H1 (cell line): ENCODE results near the gene AP2A2. TPM values are rescaled to one million over a fixed set of nuclear protein-coding genes. Genes with fewer than 3 reads are reported as not detected.

Experiments
- CTCF ChIA-PET: fragments of 300-600 bp; sonication (Branson Sonifier 250); formaldehyde crosslinking; loops from one replicate; lab custom pipeline; 2021; ENCODE audit not compliant: partially characterized antibody; lab: Charles Lee
- POLR2A ChIA-PET: fragments of 300-600 bp; sonication (Branson Sonifier 250); formaldehyde crosslinking; loops from one replicate; lab custom pipeline; 2021; ENCODE audit warnings: inconsistent platforms; ENCODE audit not compliant: partially characterized antibody; lab: Charles Lee
- DNase-seq, 2 experiments: peaks; one replicate each; pipeline versions ENCODE4 v3.0.0 to v3.0.0-alpha.2; 2010 to 2022; ENCODE audit warnings: low spot score in 2 of 2, low read depth in 1 of 2, mixed read lengths in 1 of 2
- FAIRE-seq: peaks from 2 replicates; lab custom pipeline; 2011; peaks lifted over from hg19 to GRCh38; lab: Jason Lieb, UNC
- H2AFZ ChIP-seq: 2 replicates; pipeline ENCODE4 v1.8.1; 2012; ENCODE audit warnings: low read length, inconsistent platforms
- H2AK5ac ChIP-seq: 2 replicates; pipeline ENCODE4 v1.6.1; 2013; ENCODE audit warnings: low read depth, low read length
- H2BK120ac ChIP-seq: replicated peaks from 2 replicates; pipeline ENCODE3; 2013; ENCODE audit warnings: low read depth, low read length, inconsistent platforms
- H2BK12ac ChIP-seq: 2 replicates; pipeline ENCODE4 v1.6.1; 2013; ENCODE audit warnings: low read depth, low read length
- H2BK15ac ChIP-seq: 2 replicates; pipeline ENCODE4 v1.6.1; 2013; ENCODE audit warnings: low read length
- H2BK20ac ChIP-seq: 2 replicates; pipeline ENCODE4 v1.6.1; 2013; ENCODE audit warnings: low read length
- H2BK5ac ChIP-seq: 2 replicates; pipeline ENCODE4 v1.6.1; 2013; ENCODE audit warnings: low read depth, low read length
- H3K14ac ChIP-seq: 2 replicates; pipeline ENCODE4 v1.6.1; 2013; ENCODE audit warnings: inconsistent platforms; ENCODE audit not compliant: insufficient read length
- H3K18ac ChIP-seq: 2 replicates; pipeline ENCODE4 v1.6.1; 2013; ENCODE audit warnings: low read length; ENCODE audit errors: extremely low read depth
- H3K23ac ChIP-seq: 2 replicates; pipeline ENCODE4 v1.6.1; 2013; ENCODE audit warnings: inconsistent platforms; ENCODE audit not compliant: insufficient read length
- H3K23me2 ChIP-seq: 2 replicates; pipeline ENCODE4 v1.6.1; 2013; ENCODE audit warnings: low read depth, low read length
- H3K27ac ChIP-seq: 2 replicates; pipeline ENCODE4 v1.6.1; 2011; ENCODE audit warnings: low read depth, low read length, inconsistent platforms
- H3K27me3 ChIP-seq, 4 experiments: replicated peaks in 1 of 4; 1 replicate in 1 of 4; 2 replicates in 3 of 4; pipeline versions ENCODE4 v1.6.1 to v1.8.1; 2011 to 2013; ENCODE audit warnings: low read length in 3 of 4, mild to moderate bottlenecking in 3 of 4, inconsistent platforms in 2 of 4, mixed read lengths in 2 of 4, moderate library complexity in 1 of 4; ENCODE audit not compliant: control insufficient read depth in 3 of 4, insufficient read depth in 3 of 4; ENCODE audit errors: extremely low read depth in 1 of 4
- H3K36me3 ChIP-seq, 4 experiments: 2 replicates each; pipeline versions ENCODE4 v1.6.1 to v1.8.1; 2011 to 2013; ENCODE audit warnings: mild to moderate bottlenecking in 4 of 4, low read length in 3 of 4, moderate library complexity in 2 of 4, control low read depth in 1 of 4, inconsistent platforms in 1 of 4; ENCODE audit not compliant: insufficient read depth in 4 of 4, control insufficient read depth in 2 of 4
- H3K4ac ChIP-seq: replicated peaks from 2 replicates; pipeline ENCODE3; 2013; ENCODE audit warnings: low read length, low read depth, mixed read lengths, inconsistent platforms; ENCODE audit not compliant: insufficient read length
- H3K4me1 ChIP-seq, 4 experiments: replicated peaks in 1 of 4; 1 replicate in 1 of 4; 2 replicates in 3 of 4; pipeline versions ENCODE4 v1.6.1 to v1.8.1; 2011 to 2013; ENCODE audit warnings: low read length in 3 of 4, inconsistent platforms in 2 of 4, mixed read lengths in 1 of 4; ENCODE audit not compliant: insufficient read depth in 4 of 4, control insufficient read depth in 3 of 4
- H3K4me2 ChIP-seq, 2 experiments: 2 replicates each; pipeline versions ENCODE4 v1.6.1 to v1.8.1; 2011 to 2013; ENCODE audit warnings: low read depth in 2 of 2, low read length in 2 of 2, control low read depth in 1 of 2, inconsistent platforms in 1 of 2, mild to moderate bottlenecking in 1 of 2; ENCODE audit not compliant: insufficient read depth in 1 of 2
- H3K4me3 ChIP-seq, 4 experiments: fragments of 200-600, 300-600 bp in 1 of 4; sonication (generic), shearing (Covaris generic), sonication (Bioruptor Twin) in 1 of 4; 2 replicates each; pipeline versions ENCODE4 v1.5.1 to v1.8.1; 2011 to 2016; ENCODE audit warnings: low read length in 4 of 4, low read depth in 3 of 4, control low read depth in 2 of 4, inconsistent platforms in 2 of 4, mild to moderate bottlenecking in 2 of 4, mixed read lengths in 1 of 4, moderate library complexity in 1 of 4; ENCODE audit not compliant: insufficient read depth in 2 of 4; ENCODE audit errors: extremely low read depth in 1 of 4
- H3K56ac ChIP-seq: replicated peaks from 2 replicates; pipeline ENCODE3; 2013; ENCODE audit warnings: low read depth, mild to moderate bottlenecking, mixed read lengths, low read length, inconsistent platforms; ENCODE audit not compliant: insufficient read length
- H3K79me1 ChIP-seq: 2 replicates; pipeline ENCODE4 v1.6.1; 2013; ENCODE audit warnings: low read depth, low read length, control low read depth
- H3K79me2 ChIP-seq, 2 experiments: 2 replicates each; pipeline versions ENCODE4 v1.6.1 to v1.8.1; 2012 to 2013; ENCODE audit warnings: low read length in 2 of 2, mild to moderate bottlenecking in 2 of 2, inconsistent platforms in 1 of 2; ENCODE audit not compliant: insufficient read depth in 2 of 2, control insufficient read depth in 1 of 2
- H3K9ac ChIP-seq, 4 experiments: replicated peaks in 1 of 4; 1 replicate in 1 of 4; 2 replicates in 3 of 4; pipeline versions ENCODE4 v1.6.1 to v1.8.1; 2011 to 2013; ENCODE audit warnings: low read depth in 3 of 4, low read length in 3 of 4, control low read depth in 2 of 4, mild to moderate bottlenecking in 2 of 4, moderate library complexity in 2 of 4, inconsistent platforms in 1 of 4; ENCODE audit errors: extremely low read depth in 1 of 4
- H3K9me3 ChIP-seq, 2 experiments: 2 replicates each; pipeline versions ENCODE4 v1.6.1 to v1.8.1; 2012 to 2013; ENCODE audit warnings: mild to moderate bottlenecking in 2 of 2, moderate library complexity in 2 of 2, control low read depth in 1 of 2, inconsistent platforms in 1 of 2, low read depth in 1 of 2, low read length in 1 of 2, mixed read lengths in 1 of 2; ENCODE audit not compliant: insufficient read depth in 2 of 2
- H4K20me1 ChIP-seq, 2 experiments: replicated peaks in 1 of 2; 2 replicates each; pipeline versions ENCODE3 to v1.8.1; 2011 to 2013; ENCODE audit warnings: inconsistent platforms in 2 of 2, low read length in 2 of 2, mild to moderate bottlenecking in 1 of 2; ENCODE audit not compliant: insufficient read depth in 2 of 2, control insufficient read depth in 1 of 2
- H4K5ac ChIP-seq: 2 replicates; pipeline ENCODE4 v1.6.1; 2013; ENCODE audit warnings: low read length, low read depth, mixed read lengths, inconsistent platforms; ENCODE audit not compliant: insufficient read length
- H4K8ac ChIP-seq: 2 replicates; pipeline ENCODE4 v1.8.0; 2013; ENCODE audit warnings: mild to moderate bottlenecking, moderate library complexity, low read length, inconsistent platforms; ENCODE audit not compliant: insufficient read depth; ENCODE audit errors: extremely low read depth
- H4K91ac ChIP-seq: replicated peaks from 2 replicates; pipeline ENCODE3; 2013; ENCODE audit warnings: low read length, mixed read lengths, inconsistent platforms; ENCODE audit not compliant: insufficient read length
- CTBP2 ChIP-seq: IDR thresholded peaks from 2 replicates; pipeline ENCODE4 v1.7.0; 2011; ENCODE audit warnings: borderline replicate concordance, mild to moderate bottlenecking, moderate library complexity, mixed read lengths, low read length; ENCODE audit not compliant: insufficient read depth, insufficient read length
- E2F6 ChIP-seq: IDR thresholded peaks from 2 replicates; pipeline ENCODE4 v1.6.1; 2012; ENCODE audit warnings: inconsistent platforms
- SIX5 ChIP-seq: IDR thresholded peaks from 2 replicates; pipeline ENCODE4 v1.6.1; 2011; ENCODE audit warnings: mild to moderate bottlenecking, low read depth, low read length
- TEAD4 ChIP-seq: IDR thresholded peaks from 2 replicates; pipeline ENCODE4 v1.6.1; 2012; ENCODE audit warnings: low read depth, low read length, inconsistent platforms, mixed read lengths
- WGBS, 2 experiments: shearing (Covaris generic) in 1 of 2; methylation state at CpG; one replicate each; pipeline versions ENCODE4 v1.1.6 to v1.1.7; 2013 to 2015; ENCODE audit warnings: low lambda C conversion rate in 2 of 2, mixed read lengths in 2 of 2, inconsistent platforms in 1 of 2, low coverage in 1 of 2, missing lambda C conversion rate in 1 of 2; ENCODE audit not compliant: insufficient replicate concordance in 2 of 2, insufficient coverage in 1 of 2, insufficient read length in 1 of 2; ENCODE audit errors: extremely low coverage in 1 of 2, missing lambda C conversion rate in 1 of 2; 5-methylcytosine and 5-hydroxymethylcytosine counted together
- polyA plus RNA-seq, 7 experiments: library from polyadenylated mRNA; depleted of rRNA in 3 of 7; stranded (reverse) in 5 of 7; unstranded in 2 of 7; fragments of >200 nt in 5 of 7; fragments of 200-250 nt in 2 of 7; gene quantifications; 1 replicate in 5 of 7; 2 replicates in 1 of 7; 4 replicates in 1 of 7; pipeline versions ENCODE4 v1.2.1 to v1.2.3, GENCODE V29; 2011 to 2013; ENCODE audit warnings: missing spikeins in 2 of 7, mixed read lengths in 2 of 7
- total RNA-seq: library from RNA; stranded (reverse); fragmentation: NEBNext Ultra II Directional; extraction: Animal tissue kit (Norgen Biotek cat#: 25700); gene quantifications from 2 replicates; pipeline ENCODE4 v1.2.1, GENCODE V29; 2021

The AP2A2 gene
- total and polyA plus RNA-seq, 2 of the 8 experiments (the other 6 are each of a cell fraction or from before 2014, with no cell fraction given), result 50.0 to 65.0 TPM

GRCh38 chr11:1027483-1028290, 102.0 kb downstream of the AP2A2 start:
- H3K79me1 ChIP-seq, result peaks cover 4% of the 10 kb centered on the region; the same call in 1 of the 2 replicates
- H2BK20ac ChIP-seq, result no peak overlapping the region
- H3K14ac ChIP-seq, result no peak overlapping the region
- no peak overlapping the region for H3K4ac ChIP-seq
- DNase-seq (no peak), FAIRE-seq (no peak)
- no peak for TF ChIP-seq SIX5
- no peak for TF ChIP-seq CTBP2
- no peak for TF ChIP-seq E2F6
- TF ChIP-seq TEAD4, result no peak
- no peak overlapping the region for H2BK12ac ChIP-seq
- no peaks in the 10 kb centered on the region for H3K9me3 ChIP-seq
- no peak overlapping the region for H2BK5ac ChIP-seq
- no peak overlapping the region for H3K27ac ChIP-seq
- no peaks in the 10 kb centered on the region for H3K4me1 ChIP-seq
- WGBS, 2 experiments, result 90% methylated on average over 26 of the region's 36 CpGs; no CpG with 5 or more reads in 1 of the 2 experiments
- H2AFZ ChIP-seq, result no peak overlapping the region
- H3K23ac ChIP-seq, result no peak overlapping the region
- H3K23me2 ChIP-seq, result peaks cover 12% of the 10 kb centered on the region
- H3K18ac ChIP-seq, result no peak overlapping the region; the same call in 1 of the 2 replicates
- no peak overlapping the region for H2BK120ac ChIP-seq
- no peaks in the 10 kb centered on the region for H3K27me3 ChIP-seq
- no peak overlapping the region for H3K9ac ChIP-seq
- H3K56ac ChIP-seq, result no peak overlapping the region
- no peak overlapping the region for H3K4me2 ChIP-seq
- no peak overlapping the region for H3K4me3 ChIP-seq
- H2BK15ac ChIP-seq, result no peak overlapping the region
- peaks cover 0 to 11% of the 10 kb centered on the region in 2 experiments for H4K20me1 ChIP-seq
- no peaks in the 10 kb centered on the region; a peak in 1 of 8 replicates for H3K36me3 ChIP-seq
- H4K8ac ChIP-seq, result no peak overlapping the region
- no peak overlapping the region for H4K91ac ChIP-seq
- H2AK5ac ChIP-seq, result no peak overlapping the region
- no peaks in the 10 kb centered on the region for H3K79me2 ChIP-seq
- ChIA-PET CTCF (interaction anchor here (0.5 to 1.3 kb wide), 3 partner anchors 138 to 806 kb away, joined by 3 read pairs; no protein-coding TSS in a partner anchor), POLR2A (interaction anchor here (0.9 to 2.5 kb wide), 2 partner anchors 12 to 15 kb away, joined by 3 to 12 read pairs; no protein-coding TSS in a partner anchor)
- H4K5ac ChIP-seq, result no peak overlapping the region
